K562 (cell line): ENCODE measurements around the gene DCLK3. TPM values are rescaled to one million over a fixed set of nuclear protein-coding genes. Genes with fewer than 3 reads are reported as not detected.

Source experiments
- ATAC-seq: fragments of 200-7000 bp; cut with Tn5 transposase; 3 replicates; pipeline ENCODE4 v1.9.1; 2020; ENCODE audit warnings: moderate library complexity
- BruUV-seq: library from RNA; stranded (reverse); fragments of 400-500 nt; replicated peaks from 2 replicates; lab custom pipeline; 2021; lab: Mats Ljungman, UMichigan
- CTCF ChIA-PET: fragments of 300-600 bp; formaldehyde crosslinking; extraction: SDS; loops from one replicate; lab custom pipeline; 2021; ENCODE audit warnings: low intra/inter-chr PET ratio; lab: Yijun Ruan, JAX
- POLR2A ChIA-PET: fragments of 300-600, 350-650 bp; sonication (Branson Sonifier 250); formaldehyde crosslinking; extraction: SDS; loops from one replicate; lab custom pipeline; 2021; ENCODE audit warnings: antibody characterized with exemption, inconsistent platforms; lab: Yijun Ruan, JAX
- DNase-seq, 4 experiments: peaks; one replicate each; pipeline versions ENCODE4 v3.0.0 to v3.0.0-alpha.2; 2011 to 2018; ENCODE audit warnings: low spot score in 3 of 4, mixed read lengths in 3 of 4; ENCODE audit errors: extremely low read depth in 1 of 4
- FAIRE-seq: peaks from 2 replicates; lab custom pipeline; 2011; peaks lifted over from hg19 to GRCh38; lab: Jason Lieb, UNC
- H2AFZ ChIP-seq: 2 replicates; pipeline ENCODE4 v1.6.0; 2011; ENCODE audit warnings: low read depth, low read length, control low read depth, inconsistent platforms
- H3K27ac ChIP-seq: fragments of 200-600 bp; 3 replicates; pipeline ENCODE4 v1.8.0; 2011; ENCODE audit warnings: low read depth, mild to moderate bottlenecking, control low read depth, inconsistent platforms, low read length, moderate library complexity, mixed read lengths; ENCODE audit errors: extremely low read depth
- H3K27me3 ChIP-seq, 2 experiments: fragments of 300-600 bp in 1 of 2; 2 replicates in 1 of 2; 3 replicates in 1 of 2; pipeline versions ENCODE4 v1.6.0 to v1.8.0; 2011; ENCODE audit warnings: inconsistent platforms in 2 of 2, low read length in 2 of 2, mild to moderate bottlenecking in 1 of 2, mixed read lengths in 1 of 2, moderate library complexity in 1 of 2; ENCODE audit not compliant: control insufficient read depth in 2 of 2, insufficient read depth in 2 of 2
- H3K36me3 ChIP-seq: fragments of 300-600 bp; 3 replicates; pipeline ENCODE4 v1.8.0; 2011; ENCODE audit warnings: mild to moderate bottlenecking, low read length, inconsistent platforms; ENCODE audit not compliant: control insufficient read depth, insufficient read depth
- H3K4me1 ChIP-seq, 2 experiments: fragments of 200-600 bp in 1 of 2; replicated peaks in 1 of 2; 2 replicates in 1 of 2; 3 replicates in 1 of 2; pipeline versions ENCODE4 v1.5.1 to v1.8.0; 2011; ENCODE audit warnings: inconsistent platforms in 2 of 2, low read length in 2 of 2, mild to moderate bottlenecking in 1 of 2, mixed read lengths in 1 of 2, moderate library complexity in 1 of 2; ENCODE audit not compliant: control insufficient read depth in 2 of 2, insufficient read depth in 2 of 2
- H3K4me2 ChIP-seq: 2 replicates; pipeline ENCODE4 v1.6.1; 2011; ENCODE audit warnings: low read length, control low read depth, inconsistent platforms, mixed read lengths; ENCODE audit not compliant: insufficient read depth
- H3K4me3 ChIP-seq: fragments of 200-600 bp; sonication (generic), shearing (Covaris generic); 2 replicates; pipeline ENCODE4 v1.5.1; 2016; ENCODE audit warnings: control low read depth, inconsistent platforms
- H3K79me2 ChIP-seq: fragments of 200-600 bp; 3 replicates; pipeline ENCODE4 v1.8.0; 2011; ENCODE audit warnings: low read length, inconsistent platforms; ENCODE audit not compliant: control insufficient read depth, insufficient read depth
- H3K9ac ChIP-seq, 2 experiments: 2 replicates each; pipeline versions ENCODE4 v1.6.0 to v1.6.1; 2011; ENCODE audit warnings: low read depth in 2 of 2, low read length in 2 of 2, control low read depth in 1 of 2, inconsistent platforms in 1 of 2, mild to moderate bottlenecking in 1 of 2, mixed read lengths in 1 of 2; ENCODE audit not compliant: insufficient read depth in 1 of 2
- H3K9me1 ChIP-seq: one replicate; pipeline ENCODE4 v1.6.0; 2011; ENCODE audit warnings: inconsistent platforms, mild to moderate bottlenecking, low read length, moderate library complexity; ENCODE audit not compliant: control insufficient read depth, insufficient read depth
- H3K9me3 ChIP-seq: replicated peaks from 2 replicates; pipeline ENCODE4 v1.5.1; 2011; ENCODE audit warnings: low read depth, low read length, inconsistent platforms; ENCODE audit not compliant: control insufficient read depth, insufficient read depth
- H4K20me1 ChIP-seq: replicated peaks from 2 replicates; pipeline ENCODE4 v1.6.1; 2011; ENCODE audit warnings: low read length, inconsistent platforms, mixed read lengths; ENCODE audit not compliant: control insufficient read depth, insufficient read depth
- ADNP ChIP-seq: fragments of 200-800 bp; sonication (Bioruptor generic); IDR thresholded peaks from 2 replicates; pipeline ENCODE4 v1.6.1; 2016; ENCODE audit warnings: missing genetic modification characterization, missing compliant biosample characterization
- BDP1 ChIP-seq: IDR thresholded peaks from 3 replicates; pipeline ENCODE4 v1.6.1; 2011; ENCODE audit not compliant: insufficient read length, insufficient read depth
- C11orf30 ChIP-seq: fragments of 450-650 bp; IDR thresholded peaks from 2 replicates; pipeline ENCODE4 v1.6.1; 2016; ENCODE audit warnings: low read depth, mild to moderate bottlenecking
- ERF ChIP-seq: fragments of 450-650 bp; formaldehyde crosslinking; IDR thresholded peaks from 2 replicates; pipeline ENCODE4 v1.4.0; 2020; ENCODE audit warnings: mild to moderate bottlenecking, mixed read lengths
- GABPA ChIP-seq: fragments of 200-800 bp; sonication (Bioruptor generic); conservative IDR thresholded peaks from 2 replicates; pipeline ENCODE4 v1.6.1; 2016; ENCODE audit warnings: low read depth, missing genetic modification characterization, missing compliant biosample characterization
- ILK ChIP-seq: fragments of 450-650 bp; IDR thresholded peaks from 2 replicates; pipeline ENCODE4 v1.6.1; 2016; ENCODE audit warnings: missing genetic modification characterization, low read depth, mild to moderate bottlenecking, missing compliant biosample characterization, moderate library complexity, borderline replicate concordance
- KDM4B ChIP-seq, 2 experiments: fragments of 450-650 bp in 1 of 2; sonication (generic) in 1 of 2; IDR thresholded peaks; 2 replicates each; pipeline ENCODE4 v1.6.1; 2016 to 2017; ENCODE audit warnings: borderline replicate concordance in 2 of 2, antibody characterized with exemption in 1 of 2, low read depth in 1 of 2, mild to moderate bottlenecking in 1 of 2
- KHSRP ChIP-seq: fragments of 450-650 bp; IDR thresholded peaks from 2 replicates; pipeline ENCODE4 v1.6.1; 2017
- LCOR ChIP-seq: sonication (generic); formaldehyde crosslinking; IDR thresholded peaks from 2 replicates; pipeline ENCODE4 v1.8.0; 2022; ENCODE audit warnings: mild to moderate bottlenecking, missing genetic modification reagents
- MBD2 ChIP-seq: sonication (generic); IDR thresholded peaks from 2 replicates; pipeline ENCODE4 v1.6.1; 2016; ENCODE audit warnings: low read depth, borderline replicate concordance
- TEAD1 ChIP-seq, 2 experiments: fragments of 450-650 bp in 1 of 2; sonication (generic) in 1 of 2; formaldehyde crosslinking; IDR thresholded peaks; 2 replicates each; pipeline versions ENCODE4 v1.4.0 to v1.8.0; 2020 to 2022; ENCODE audit warnings: mild to moderate bottlenecking in 2 of 2, missing genetic modification reagents in 1 of 2
- TRIM28 ChIP-seq: fragments of 450-650 bp; IDR thresholded peaks from 2 replicates; pipeline ENCODE4 v1.6.1; 2017
- ZNF217 ChIP-seq: sonication (generic); formaldehyde crosslinking; IDR thresholded peaks from 2 replicates; pipeline ENCODE4 v1.8.0; 2022; ENCODE audit warnings: mild to moderate bottlenecking, missing genetic modification reagents
- ZNF224 ChIP-seq: sonication (generic); formaldehyde crosslinking; IDR thresholded peaks from 2 replicates; pipeline ENCODE4 v1.8.0; 2022; ENCODE audit warnings: mild to moderate bottlenecking, missing genetic modification reagents
- ZNF583 ChIP-seq: fragments of 250-450 bp; sonication (Bioruptor Pico); IDR thresholded peaks from 2 replicates; pipeline ENCODE4 v1.4.0; 2020
- ZNF592 ChIP-seq: fragments of 450-650 bp; IDR thresholded peaks from 2 replicates; pipeline ENCODE4 v1.6.1; 2017; ENCODE audit warnings: antibody characterized with exemption, mild to moderate bottlenecking
- ZNF717 ChIP-seq: fragments of 250-450 bp; sonication (Bioruptor Pico); IDR thresholded peaks from 2 replicates; pipeline ENCODE4 v1.5.0; 2021
- WGBS: fragments of 100-300 bp; shearing (Covaris generic); methylation state at CpG from one replicate; pipeline ENCODE4 v1.1.6; 2016; ENCODE audit warnings: low coverage, mixed read lengths; ENCODE audit not compliant: insufficient coverage; ENCODE audit errors: missing lambda C conversion rate; 5-methylcytosine and 5-hydroxymethylcytosine counted together
- in situ Hi-C: fragments of 300-500 bp; cut with MboI; formaldehyde crosslinking; loops from 4 replicates; pipeline ENCODE4 v1.15.0; 2018; ENCODE audit warnings: inconsistent platforms, mixed read lengths
- intact Hi-C: fragments of 100-400 bp; cut with micrococcal nuclease; formaldehyde crosslinking; loops from 2 replicates; pipeline ENCODE4 v1.14.2; 2022
- polyA plus RNA-seq, 8 experiments: library from polyadenylated mRNA; depleted of rRNA in 4 of 8; stranded (reverse) in 5 of 8; unstranded in 3 of 8; fragments of >200 nt; fragmentation: Nextera tagmentation in 2 of 8; fragmentation: Illumina TruSeq in 1 of 8; extraction: Ambion mirVana in 2 of 8; extraction: Trizol in 1 of 8; gene quantifications; 2 replicates each; pipeline versions ENCODE4 v1.2.1 to v1.2.3, GENCODE V29; 2011 to 2014; ENCODE audit warnings: inconsistent platforms in 1 of 8, missing spikeins in 1 of 8
- total RNA-seq, 7 experiments: library from RNA; depleted of rRNA in 6 of 7; stranded (reverse); fragments of >200 nt in 6 of 7; fragmentation: Illumina TruSeq in 2 of 7; extraction: Trizol in 2 of 7; gene quantifications; 2 replicates each; pipeline versions ENCODE4 v1.2.1 to v1.2.3, GENCODE V29; 2011 to 2021; ENCODE audit warnings: low replicate concordance in 1 of 7

The DCLK3 gene
- total and polyA plus RNA-seq, 9 of the 15 experiments (the other 6 are each of a cell fraction or from before 2014, with no cell fraction given), result not detected

- no peaks in the 10 kb centered on the region for H4K20me1 ChIP-seq
- no peak overlapping the region for H3K9ac ChIP-seq
- no peaks in the 10 kb centered on the region for H3K27me3 ChIP-seq
- in situ Hi-C loops (no loop called here), intact Hi-C loops (no loop called here)
- WGBS, result 2% methylated on average over 2 of the region's 2 CpGs
- ChIA-PET CTCF (interaction anchor here (0.7 kb wide), 1 partner anchor 417 kb away, joined by 4 read pairs; no protein-coding TSS in a partner anchor), POLR2A (interaction anchor here (0.8 to 1.0 kb wide), 2 partner anchors 11 to 17 kb away, joined by 3 read pairs; no protein-coding TSS in a partner anchor)
- H3K9me3 ChIP-seq, result no peaks in the 10 kb centered on the region
- H3K9me1 ChIP-seq, result no peaks in the 10 kb centered on the region
- H3K4me3 ChIP-seq, result no peak overlapping the region
- FAIRE-seq (no peak), ATAC-seq (no peak), DNase-seq (no peak)
- no peaks in the 10 kb centered on the region for H3K4me1 ChIP-seq
- H3K27ac ChIP-seq, result no peak overlapping the region
- no TSS peak for BruUV-seq
- H3K79me2 ChIP-seq, result no peaks in the 10 kb centered on the region
- H2AFZ ChIP-seq, result no peak overlapping the region
- H3K36me3 ChIP-seq, result no peaks in the 10 kb centered on the region
- H3K4me2 ChIP-seq, result no peak overlapping the region
- no peak for TF ChIP-seq KHSRP
- TF ChIP-seq ILK (tag), result no peak
- TF ChIP-seq ZNF583, result no peak
- no peak for TF ChIP-seq ERF (CRISPR knock-in tag)
- TF ChIP-seq ADNP (tag), result no peak
- no peak for TF ChIP-seq ZNF217 (CRISPR knock-in tag)
- no peak for TF ChIP-seq MBD2
- no peak for TF ChIP-seq LCOR (CRISPR knock-in tag)
- TF ChIP-seq ZNF717 (CRISPR knock-in tag), result no peak
- TF ChIP-seq KDM4B (IDR thresholded peaks at IDR 0.05; ENCODE audit: borderline replicate concordance in 2 of 2, low read depth in 1 of 2), result no peak
- TF ChIP-seq ZNF224, result no peak
- no peak for TF ChIP-seq TRIM28
- TF ChIP-seq TEAD1 (CRISPR knock-in tag; IDR thresholded peaks at IDR 0.05), result no peak
- no peak for TF ChIP-seq BDP1
- no peak for TF ChIP-seq ZNF592
- no peak for TF ChIP-seq C11orf30
- no peak for TF ChIP-seq GABPA (tag)
Observed at GRCh38 chr3:36796161-36796560, 31.8 kb upstream of the DCLK3 start.
